K562 (cell line): Measurements from ENCODE around the gene CHST15. TPM values are rescaled to one million over a fixed set of nuclear protein-coding genes. Genes with fewer than 3 reads are reported as not detected.
A peak's percentile ranks its signal among the peaks of the same experiment; 100 is the strongest.

Experiments
- ATAC-seq: fragments of 200-7000 bp; cut with Tn5 transposase; 3 replicates; pipeline ENCODE4 v1.9.1; 2020; ENCODE audit warnings: moderate library complexity
- BruUV-seq: library from RNA; stranded (reverse); fragments of 400-500 nt; replicated peaks from 2 replicates; lab custom pipeline; 2021; lab: Mats Ljungman, UMichigan
- CTCF ChIA-PET: fragments of 300-600 bp; formaldehyde crosslinking; extraction: SDS; loops from one replicate; lab custom pipeline; 2021; ENCODE audit warnings: low intra/inter-chr PET ratio; lab: Yijun Ruan, JAX
- POLR2A ChIA-PET: fragments of 300-600, 350-650 bp; sonication (Branson Sonifier 250); formaldehyde crosslinking; extraction: SDS; loops from one replicate; lab custom pipeline; 2021; ENCODE audit warnings: antibody characterized with exemption, inconsistent platforms; lab: Yijun Ruan, JAX
- DNase-seq, 4 experiments: peaks; one replicate each; pipeline versions ENCODE4 v3.0.0 to v3.0.0-alpha.2; 2011 to 2018; ENCODE audit warnings: low spot score in 3 of 4, mixed read lengths in 3 of 4; ENCODE audit errors: extremely low read depth in 1 of 4
- FAIRE-seq: peaks from 2 replicates; lab custom pipeline; 2011; peaks lifted over from hg19 to GRCh38; lab: Jason Lieb, UNC
- H2AFZ ChIP-seq: 2 replicates; pipeline ENCODE4 v1.6.0; 2011; ENCODE audit warnings: low read depth, low read length, control low read depth, inconsistent platforms
- H3K27ac ChIP-seq: fragments of 200-600 bp; 3 replicates; pipeline ENCODE4 v1.8.0; 2011; ENCODE audit warnings: low read depth, mild to moderate bottlenecking, control low read depth, inconsistent platforms, low read length, moderate library complexity, mixed read lengths; ENCODE audit errors: extremely low read depth
- H3K27me3 ChIP-seq, 2 experiments: fragments of 300-600 bp in 1 of 2; 2 replicates in 1 of 2; 3 replicates in 1 of 2; pipeline versions ENCODE4 v1.6.0 to v1.8.0; 2011; ENCODE audit warnings: inconsistent platforms in 2 of 2, low read length in 2 of 2, mild to moderate bottlenecking in 1 of 2, mixed read lengths in 1 of 2, moderate library complexity in 1 of 2; ENCODE audit not compliant: control insufficient read depth in 2 of 2, insufficient read depth in 2 of 2
- H3K36me3 ChIP-seq: fragments of 300-600 bp; 3 replicates; pipeline ENCODE4 v1.8.0; 2011; ENCODE audit warnings: mild to moderate bottlenecking, low read length, inconsistent platforms; ENCODE audit not compliant: control insufficient read depth, insufficient read depth
- H3K4me1 ChIP-seq, 2 experiments: fragments of 200-600 bp in 1 of 2; replicated peaks in 1 of 2; 2 replicates in 1 of 2; 3 replicates in 1 of 2; pipeline versions ENCODE4 v1.5.1 to v1.8.0; 2011; ENCODE audit warnings: inconsistent platforms in 2 of 2, low read length in 2 of 2, mild to moderate bottlenecking in 1 of 2, mixed read lengths in 1 of 2, moderate library complexity in 1 of 2; ENCODE audit not compliant: control insufficient read depth in 2 of 2, insufficient read depth in 2 of 2
- H3K4me2 ChIP-seq: 2 replicates; pipeline ENCODE4 v1.6.1; 2011; ENCODE audit warnings: low read length, control low read depth, inconsistent platforms, mixed read lengths; ENCODE audit not compliant: insufficient read depth
- H3K4me3 ChIP-seq: fragments of 200-600 bp; sonication (generic), shearing (Covaris generic); 2 replicates; pipeline ENCODE4 v1.5.1; 2016; ENCODE audit warnings: control low read depth, inconsistent platforms
- H3K79me2 ChIP-seq: fragments of 200-600 bp; 3 replicates; pipeline ENCODE4 v1.8.0; 2011; ENCODE audit warnings: low read length, inconsistent platforms; ENCODE audit not compliant: control insufficient read depth, insufficient read depth
- H3K9ac ChIP-seq, 2 experiments: 2 replicates each; pipeline versions ENCODE4 v1.6.0 to v1.6.1; 2011; ENCODE audit warnings: low read depth in 2 of 2, low read length in 2 of 2, control low read depth in 1 of 2, inconsistent platforms in 1 of 2, mild to moderate bottlenecking in 1 of 2, mixed read lengths in 1 of 2; ENCODE audit not compliant: insufficient read depth in 1 of 2
- H3K9me1 ChIP-seq: one replicate; pipeline ENCODE4 v1.6.0; 2011; ENCODE audit warnings: inconsistent platforms, mild to moderate bottlenecking, low read length, moderate library complexity; ENCODE audit not compliant: control insufficient read depth, insufficient read depth
- H3K9me3 ChIP-seq: replicated peaks from 2 replicates; pipeline ENCODE4 v1.5.1; 2011; ENCODE audit warnings: low read depth, low read length, inconsistent platforms; ENCODE audit not compliant: control insufficient read depth, insufficient read depth
- H4K20me1 ChIP-seq: replicated peaks from 2 replicates; pipeline ENCODE4 v1.6.1; 2011; ENCODE audit warnings: low read length, inconsistent platforms, mixed read lengths; ENCODE audit not compliant: control insufficient read depth, insufficient read depth
- CBX8 ChIP-seq: fragments of 200-600 bp; sonication (generic); IDR thresholded peaks from 2 replicates; pipeline ENCODE4 v1.6.1; 2012; ENCODE audit warnings: borderline replicate concordance, mixed run types, low read depth, mild to moderate bottlenecking, moderate library complexity, mixed read lengths, low read length, control low read depth, inconsistent platforms; ENCODE audit not compliant: poor library complexity, severe bottlenecking; ENCODE audit errors: extremely low read depth
- ETV1 ChIP-seq: fragments of 450-650 bp; conservative IDR thresholded peaks from 2 replicates; pipeline ENCODE4 v1.6.1; 2016; ENCODE audit warnings: missing genetic modification characterization, control low read depth, low read depth, missing compliant biosample characterization
- GABPA ChIP-seq: fragments of 200-800 bp; sonication (Bioruptor generic); conservative IDR thresholded peaks from 2 replicates; pipeline ENCODE4 v1.6.1; 2016; ENCODE audit warnings: low read depth, missing genetic modification characterization, missing compliant biosample characterization
- JUND ChIP-seq, 2 experiments: IDR thresholded peaks; 2 replicates in 1 of 2; 3 replicates in 1 of 2; pipeline ENCODE4 v1.6.1; 2011; ENCODE audit warnings: borderline replicate concordance in 2 of 2, low read depth in 2 of 2, low read length in 2 of 2, improper control_type of control experiment in 1 of 2, missing biosample characterization in 1 of 2, missing genetic modification characterization in 1 of 2, missing genetic modification reagents in 1 of 2
- MTA1 ChIP-seq: fragments of 450-650 bp; IDR thresholded peaks from 2 replicates; pipeline ENCODE4 v1.6.1; 2017; ENCODE audit warnings: borderline replicate concordance
- POU5F1 ChIP-seq: fragments of 150-350 bp; IDR thresholded peaks from 2 replicates; pipeline ENCODE4 v1.6.1; 2014; ENCODE audit warnings: borderline replicate concordance, low read length, low read depth, mild to moderate bottlenecking; ENCODE audit not compliant: partially characterized antibody
- PRMT5 ChIP-seq: sonication (generic); formaldehyde crosslinking; IDR thresholded peaks from 2 replicates; pipeline ENCODE4 v1.5.0; 2020; ENCODE audit warnings: missing genetic modification reagents
- RNF2 ChIP-seq: sonication (generic); IDR thresholded peaks from 2 replicates; pipeline ENCODE4 v1.6.1; 2016
- SMAD4 ChIP-seq: fragments of 250-450 bp; sonication (Bioruptor Pico); conservative IDR thresholded peaks from 2 replicates; pipeline ENCODE4 v1.8.0; 2021; ENCODE audit warnings: inconsistent platforms, mild to moderate bottlenecking, moderate library complexity
- SPI1 ChIP-seq: IDR thresholded peaks from 2 replicates; pipeline ENCODE4 v1.6.1; 2011; ENCODE audit warnings: low read depth, low read length, control low read depth, borderline replicate concordance
- SRSF3 ChIP-seq: fragments of 200-400 bp; formaldehyde crosslinking; IDR thresholded peaks from 2 replicates; pipeline ENCODE4 v1.6.1; 2016; ENCODE audit warnings: mild to moderate bottlenecking, low read length, moderate library complexity; ENCODE audit not compliant: insufficient read depth
- ZFP36 ChIP-seq: fragments of 150-350 bp; IDR thresholded peaks from 2 replicates; pipeline ENCODE4 v1.6.1; 2018; ENCODE audit warnings: low read length, low read depth; ENCODE audit not compliant: partially characterized antibody
- ZNF12 ChIP-seq: sonication (generic); formaldehyde crosslinking; IDR thresholded peaks from 2 replicates; pipeline ENCODE4 v1.4.0; 2020; ENCODE audit warnings: mild to moderate bottlenecking, missing genetic modification reagents
- WGBS: fragments of 100-300 bp; shearing (Covaris generic); methylation state at CpG from one replicate; pipeline ENCODE4 v1.1.6; 2016; ENCODE audit warnings: low coverage, mixed read lengths; ENCODE audit not compliant: insufficient coverage; ENCODE audit errors: missing lambda C conversion rate; 5-methylcytosine and 5-hydroxymethylcytosine counted together
- in situ Hi-C: fragments of 300-500 bp; cut with MboI; formaldehyde crosslinking; loops from 4 replicates; pipeline ENCODE4 v1.15.0; 2018; ENCODE audit warnings: inconsistent platforms, mixed read lengths
- intact Hi-C: fragments of 100-400 bp; cut with micrococcal nuclease; formaldehyde crosslinking; loops from 2 replicates; pipeline ENCODE4 v1.14.2; 2022
- polyA plus RNA-seq, 8 experiments: library from polyadenylated mRNA; depleted of rRNA in 4 of 8; stranded (reverse) in 5 of 8; unstranded in 3 of 8; fragments of >200 nt; fragmentation: Nextera tagmentation in 2 of 8; fragmentation: Illumina TruSeq in 1 of 8; extraction: Ambion mirVana in 2 of 8; extraction: Trizol in 1 of 8; gene quantifications; 2 replicates each; pipeline versions ENCODE4 v1.2.1 to v1.2.3, GENCODE V29; 2011 to 2014; ENCODE audit warnings: inconsistent platforms in 1 of 8, missing spikeins in 1 of 8
- total RNA-seq, 7 experiments: library from RNA; depleted of rRNA in 6 of 7; stranded (reverse); fragments of >200 nt in 6 of 7; fragmentation: Illumina TruSeq in 2 of 7; extraction: Trizol in 2 of 7; gene quantifications; 2 replicates each; pipeline versions ENCODE4 v1.2.1 to v1.2.3, GENCODE V29; 2011 to 2021; ENCODE audit warnings: low replicate concordance in 1 of 7

CHST15 gene
- total and polyA plus RNA-seq, 9 of the 15 experiments (the other 6 are each of a cell fraction or from before 2014, with no cell fraction given): 0.04 to 0.16 (median 0.08) TPM

- ATAC-seq (no peak), DNase-seq (no peak)
- Histone ChIP-seq H3K9ac (no peak overlapping the region), H3K36me3 (no peaks in the 10 kb centered on the region), H3K27me3 (peaks cover 0 to 45% of the 10 kb centered on the region in 2 experiments), H3K9me3 (no peaks in the 10 kb centered on the region), H3K4me2 (no peak overlapping the region), H3K79me2 (no peaks in the 10 kb centered on the region), H3K4me1 (no peaks in the 10 kb centered on the region), H3K9me1 (no peaks in the 10 kb centered on the region), H2AFZ (no peak overlapping the region)
- ChIA-PET CTCF (no interaction called here), POLR2A (no interaction called here)
- in situ Hi-C loops: no loop called here
- no TSS peak for BruUV-seq
- TF ChIP-seq RNF2: peak; percentile 60; the same call in 1 of the 2 replicates
- TF ChIP-seq ZFP36: peak; percentile 27
- TF ChIP-seq CBX8: peak; percentile 89
- no peak for TF ChIP-seq ZNF12
- TF ChIP-seq, all 486 proteins: peak for 3
- Histone ChIP-seq H3K4me3 (no peak overlapping the region), H3K27ac (no peak overlapping the region), H4K20me1 (no peaks in the 10 kb centered on the region)
- intact Hi-C loops: no loop called here
- WGBS: 2% methylated on average over 9 of the region's 12 CpGs
- FAIRE-seq: no peak
Measured at GRCh38 chr10:124065382-124066125, 27.8 kb downstream of the CHST15 start.

GRCh38 chr10:124064676-124065075 is 28.7 kb downstream of the CHST15 start:
- 0% methylated on average over 4 of the region's 6 CpGs for WGBS
- CTCF ChIA-PET: no interaction called here
- DNase-seq (peak in 1 of 4 experiments; percentile 2), FAIRE-seq (no peak), ATAC-seq (no peak)
- POLR2A ChIA-PET: no interaction called here
- no peak overlapping the region for H3K9ac ChIP-seq
- H3K9me3 ChIP-seq: no peaks in the 10 kb centered on the region
- intact Hi-C loops: no loop called here
- no peak overlapping the region for H3K4me3 ChIP-seq
- H4K20me1 ChIP-seq: no peaks in the 10 kb centered on the region
- no peak overlapping the region for H3K27ac ChIP-seq
- H3K36me3 ChIP-seq: no peaks in the 10 kb centered on the region
- H3K27me3 ChIP-seq: peaks cover 0 to 43% of the 10 kb centered on the region in 2 experiments
- H3K4me2 ChIP-seq: no peak overlapping the region
- BruUV-seq: no TSS peak
- H3K4me1 ChIP-seq: no peaks in the 10 kb centered on the region
- H3K79me2 ChIP-seq: no peaks in the 10 kb centered on the region
- TF ChIP-seq GABPA (tag) (0 out of 2 replicates have a peak, but pooled peaks have one; percentile 21), SPI1 (peak; percentile 93), SMAD4 (CRISPR knock-in tag) (0 out of 2 replicates have a peak, but pooled peaks have one; percentile 55), JUND (IDR thresholded peaks at IDR 0.05; ENCODE audit: borderline replicate concordance, low read depth, low read length) (no peak), JUND (tag; IDR thresholded peaks at IDR 0.05; ENCODE audit: borderline replicate concordance, low read depth, low read length) (no peak), MTA1 (no peak), SRSF3 (no peak), POU5F1 (no peak), ETV1 (tag) (peak; percentile 43; the same call in 1 of the 2 replicates), PRMT5 (CRISPR knock-in tag) (no peak)
- H3K9me1 ChIP-seq: no peaks in the 10 kb centered on the region
- H2AFZ ChIP-seq: no peak overlapping the region
- in situ Hi-C loops: no loop called here
